HL-60/S4 treated with retinoic acid at 250 ng/mL for 4 days and 3 days (cell line): ENCODE measurements around the gene NEK6.

Experiments
- in situ Hi-C: fragments of 300-500 bp; cut with MboI; formaldehyde crosslinking; loops from 2 replicates; pipeline ENCODE4 v1.7.0; 2022; ENCODE audit warnings: low sequenced_read_pairs

NEK6 gene

GRCh38 chr9:124350494-124351263 lies 92.9 kb downstream of the NEK6 start:
- in situ Hi-C loops = no loop called here

DNA sequence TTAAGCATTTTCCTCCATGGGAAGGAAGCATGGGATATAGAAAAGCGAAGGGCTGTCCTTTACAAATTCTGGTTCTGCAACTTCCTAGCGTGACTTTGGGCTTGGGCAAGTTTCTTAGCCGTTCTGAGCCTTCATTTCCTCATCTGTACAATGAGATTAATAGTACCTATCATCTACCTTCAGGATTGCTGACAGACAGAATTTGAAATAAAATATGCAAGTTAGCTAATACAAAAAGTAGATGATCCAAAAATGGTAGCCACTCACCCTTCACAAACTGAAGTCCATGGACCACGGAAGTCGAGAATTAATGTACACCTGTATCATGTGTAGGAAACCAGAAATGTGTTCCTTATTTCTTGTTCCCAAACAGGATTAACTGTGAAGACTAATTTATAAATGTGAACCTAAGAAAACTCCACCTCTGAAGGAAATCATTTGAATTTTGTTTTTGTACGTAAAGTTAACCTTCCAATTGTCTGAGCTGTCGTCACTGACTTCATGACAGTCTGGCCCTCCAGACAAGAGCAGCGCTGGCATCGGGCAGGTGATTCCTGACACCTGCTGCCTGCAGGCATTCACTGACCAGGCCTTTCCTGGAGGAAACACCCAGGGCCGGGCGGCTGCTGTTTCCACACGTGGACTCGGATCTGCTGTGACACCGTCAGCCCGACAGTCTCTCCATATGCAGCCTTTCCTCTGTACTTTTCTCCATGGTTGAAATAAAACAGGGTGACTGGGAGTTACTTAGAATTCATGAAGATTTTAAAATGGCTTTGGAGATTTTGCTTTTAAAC lies 94.1 kb downstream of the NEK6 start:
- in situ Hi-C loops = no loop called here

- in situ Hi-C loops = no loop called here
These were observed 94.9 kb downstream of the NEK6 start for GRCh38 chr9:124352616-124353015.

DNA sequence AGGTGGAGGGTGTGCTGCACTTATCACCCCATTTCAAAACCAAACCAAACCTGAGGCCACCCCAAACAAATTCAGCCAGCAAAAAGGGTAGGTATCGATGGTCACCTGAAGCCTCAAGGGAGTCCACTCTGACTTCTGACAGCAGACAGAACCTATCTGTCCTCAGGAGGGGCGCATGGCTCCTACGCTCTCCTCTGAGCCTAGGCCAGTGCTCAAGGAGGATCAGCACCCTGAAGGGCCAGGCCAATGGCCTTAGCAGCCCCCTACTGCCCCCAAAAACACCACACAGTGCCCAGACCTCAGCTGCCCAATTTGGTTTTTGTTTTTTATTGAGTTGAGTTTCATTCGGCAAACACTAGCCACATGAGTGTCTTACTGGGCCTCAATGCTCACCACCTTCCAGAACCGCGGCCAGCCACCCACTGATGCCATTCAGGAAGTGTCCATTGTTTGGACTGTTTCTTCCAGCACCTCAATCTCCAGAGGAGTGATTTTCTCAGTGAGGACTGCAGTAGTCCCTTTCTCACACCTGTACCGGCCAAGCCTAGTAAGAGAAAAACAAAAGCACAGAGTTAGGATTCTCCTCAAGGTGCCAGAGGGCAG lies 95.5 kb downstream of the NEK6 start:
- in situ Hi-C loops = no loop called here

GRCh38 chr9:124353811-124354274 lies 96.1 kb downstream of the NEK6 start:
- in situ Hi-C loops = no loop called here

DNA sequence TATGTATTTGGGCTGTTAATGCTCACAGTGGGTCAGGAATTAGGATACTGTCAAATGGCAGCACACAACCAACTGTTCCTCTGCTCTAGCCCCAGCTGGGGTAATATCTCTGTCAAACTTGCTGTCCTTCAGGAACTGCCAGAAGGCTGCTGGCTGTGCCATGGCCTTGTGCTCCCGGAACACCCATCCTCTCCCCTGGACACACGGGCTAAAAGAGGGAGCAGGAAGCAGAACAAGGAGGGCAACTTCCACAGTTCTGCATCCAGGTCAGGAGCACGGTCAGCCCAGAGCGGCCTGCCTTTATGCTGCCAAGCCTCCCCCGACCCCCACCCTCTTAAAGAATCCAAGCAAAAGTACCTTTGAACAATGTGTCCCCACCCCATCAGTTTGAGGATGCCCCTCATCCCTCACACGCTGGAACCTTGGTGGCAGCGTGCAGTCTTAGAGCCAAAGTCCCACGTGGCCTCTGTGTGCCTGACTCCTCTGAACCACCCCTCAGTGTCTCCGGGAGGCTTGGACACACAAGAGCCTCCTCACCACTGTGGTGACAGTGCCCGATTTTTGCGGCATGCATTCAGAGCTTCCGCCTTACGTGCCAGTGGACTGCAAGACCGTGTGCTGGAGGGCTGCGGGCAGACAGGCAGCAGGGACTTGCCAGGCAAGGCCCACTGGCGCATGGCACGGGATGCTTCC lies 96.7 kb downstream of the NEK6 start:
- in situ Hi-C loops = no loop called here

DNA sequence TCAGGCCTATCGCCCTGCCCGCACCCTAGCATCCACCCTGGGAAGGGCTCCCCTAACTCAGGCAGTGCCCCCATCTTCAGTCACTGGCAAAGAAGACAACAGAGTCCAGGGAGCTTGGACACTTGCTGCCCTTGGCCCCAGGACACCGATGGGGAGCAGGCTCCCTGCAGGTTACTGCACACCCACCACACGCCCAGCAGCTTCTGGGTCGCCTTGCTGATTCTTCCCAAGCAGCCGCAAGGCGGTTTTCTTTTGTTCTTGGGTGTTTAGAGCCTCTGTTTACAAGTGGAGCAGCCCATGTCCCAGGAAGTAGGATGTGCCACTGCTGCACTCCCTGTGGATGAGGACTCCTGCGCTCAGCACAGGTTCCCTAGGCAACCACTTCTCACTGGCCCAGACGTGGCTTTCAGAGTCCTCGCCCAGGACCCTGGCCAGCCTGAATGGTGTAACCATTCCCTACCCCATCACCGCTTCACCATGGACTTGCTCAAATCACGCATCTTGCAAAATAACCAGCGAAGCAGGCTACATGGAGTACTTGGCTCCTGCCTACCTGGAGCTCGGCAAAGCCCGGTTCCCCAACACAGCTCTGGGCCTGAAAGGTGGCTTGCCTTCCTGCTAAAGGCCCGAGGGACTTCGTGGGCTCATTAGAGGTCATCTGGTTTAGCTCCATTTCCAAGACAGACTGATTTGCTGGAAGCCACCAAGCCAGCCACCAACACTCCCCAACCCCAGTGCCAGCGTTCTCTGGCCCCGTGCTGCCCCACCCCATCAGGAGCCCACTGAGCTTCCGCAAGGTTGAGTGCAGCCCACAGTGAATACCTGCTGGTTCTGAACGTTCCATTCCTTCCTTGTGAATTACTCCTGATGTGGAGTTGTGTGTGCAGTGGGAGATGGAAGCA lies 97.5 kb downstream of the NEK6 start:
- in situ Hi-C loops = no loop called here

GRCh38 chr9:124355941-124356744 lies 98.4 kb downstream of the NEK6 start:
- in situ Hi-C loops = no loop called here

- in situ Hi-C loops = no loop called here
These were observed 99.1 kb downstream of the NEK6 start for GRCh38 chr9:124356745-124357390.

DNA sequence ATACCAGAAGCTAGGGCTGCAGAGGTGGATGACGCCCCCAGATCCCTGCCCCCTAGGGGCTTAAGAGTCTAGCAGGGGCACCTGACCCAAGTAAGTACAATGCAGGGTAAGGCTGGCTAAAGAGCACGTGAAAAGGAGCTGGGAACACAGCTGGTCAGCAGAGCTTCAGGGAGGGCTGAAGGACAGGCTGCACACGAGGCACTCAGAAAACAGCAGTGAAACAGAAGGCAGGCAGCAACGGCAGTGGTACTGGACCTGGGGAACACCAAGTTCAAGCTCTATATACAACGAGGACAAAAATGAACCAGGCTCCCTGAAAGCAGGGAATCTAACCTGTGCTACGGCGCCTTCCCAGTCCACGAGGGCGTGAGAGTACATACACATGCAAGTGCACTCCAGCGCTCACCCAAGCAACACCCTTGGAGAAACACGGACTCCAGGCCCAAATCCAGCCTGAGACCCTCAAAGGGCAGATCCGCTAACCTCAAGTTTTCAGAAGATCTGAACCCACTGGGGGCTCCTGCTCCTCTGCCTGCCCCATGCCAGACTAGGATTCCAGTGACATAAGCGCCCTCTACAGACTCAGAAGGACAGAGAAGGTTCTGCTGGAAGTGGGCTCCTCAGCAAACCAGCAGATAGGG lies 100.1 kb downstream of the NEK6 start:
- in situ Hi-C loops = no loop called here

GRCh38 chr9:124358631-124359030 lies 100.9 kb downstream of the NEK6 start:
- in situ Hi-C loops = no loop called here

DNA sequence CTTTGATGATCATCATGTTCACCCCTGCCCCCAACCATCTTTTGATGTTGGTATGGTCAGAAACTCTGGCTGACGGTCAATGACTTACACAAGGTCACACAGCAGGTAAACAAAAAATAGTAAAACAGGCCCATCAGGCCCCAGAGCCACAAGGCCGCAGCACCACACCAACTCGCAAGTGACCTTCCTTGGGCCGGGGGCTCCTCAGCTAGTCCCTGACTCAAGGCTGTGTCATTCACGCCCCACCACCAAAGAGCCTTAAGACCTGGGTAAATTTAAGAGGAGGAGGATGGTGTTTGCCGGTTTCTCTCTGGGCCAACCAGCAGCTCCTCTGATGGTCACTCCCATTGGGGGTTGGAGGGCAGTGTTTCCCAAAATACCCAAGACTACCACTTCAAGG lies 101.7 kb downstream of the NEK6 start:
- in situ Hi-C loops = no loop called here

GRCh38 chr9:124359855-124360678 lies 102.3 kb downstream of the NEK6 start:
- in situ Hi-C loops = no loop called here

GRCh38 chr9:124361128-124361527 lies 103.4 kb downstream of the NEK6 start:
- in situ Hi-C loops = no loop called here

- in situ Hi-C loops = no loop called here
These were observed 105.8 kb downstream of the NEK6 start for GRCh38 chr9:124363326-124364096.

DNA sequence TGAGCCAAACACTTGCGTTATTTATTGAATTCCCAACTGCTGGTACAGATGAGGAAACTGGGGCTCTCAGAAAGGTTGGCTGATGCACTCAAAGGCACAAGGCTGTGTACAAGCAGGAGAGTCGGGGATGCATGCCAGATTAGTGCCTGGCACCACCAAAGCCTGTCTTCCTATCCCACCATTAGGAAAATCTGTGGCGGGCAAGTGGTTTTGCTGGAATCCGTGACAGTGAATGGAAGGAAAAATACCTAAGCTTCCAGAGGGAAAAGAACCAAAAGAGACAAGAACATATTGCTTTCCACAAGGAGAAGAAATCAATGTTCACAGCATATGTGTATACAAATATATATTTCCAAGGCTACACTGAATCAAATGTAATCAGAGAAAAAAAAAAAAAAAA lies 106.4 kb downstream of the NEK6 start:
- in situ Hi-C loops = no loop called here

DNA sequence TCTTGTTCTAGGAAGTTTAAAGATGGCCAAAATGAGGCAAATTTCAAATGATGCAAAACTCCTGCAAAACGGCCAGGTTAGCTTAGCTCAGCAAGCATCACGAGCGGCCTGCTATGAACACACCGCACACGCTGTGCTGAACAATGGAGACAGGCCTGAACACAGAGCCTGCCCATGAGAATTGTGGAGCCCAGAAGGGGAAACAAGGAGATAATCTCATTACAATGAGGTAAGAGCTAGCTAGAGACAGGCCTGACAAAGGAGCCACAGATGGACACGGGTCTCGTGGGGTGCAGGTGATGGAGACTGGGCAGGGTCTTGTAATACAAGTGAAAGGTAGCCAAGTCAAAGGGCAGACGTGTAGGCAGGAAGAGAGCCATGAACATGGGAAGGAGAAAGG lies 107.3 kb downstream of the NEK6 start:
- in situ Hi-C loops = no loop called here
